Ovary (tissue), 3 donors: ENCODE results near the gene CTIF.

Experiments
- CTCF ChIP-seq, 3 donors: fragments of 450-650 bp in 2 of 3; fragments of 200-600 bp in 1 of 3; IDR thresholded peaks; one replicate each; pipeline versions ENCODE4 v1.5.1 to v1.8.0; 2016 to 2022; ENCODE audit warnings: antibody characterized with exemption in 3 of 3, mild to moderate bottlenecking in 1 of 3
- EP300 ChIP-seq: sonication (generic); formaldehyde crosslinking; IDR thresholded peaks from one replicate; pipeline ENCODE4 v1.6.1; 2017; ENCODE audit warnings: antibody characterized with exemption
- POLR2A ChIP-seq: fragments of 450-650 bp; IDR thresholded peaks from one replicate; pipeline ENCODE4 v1.6.1; 2017; ENCODE audit warnings: antibody characterized with exemption, mild to moderate bottlenecking, moderate library complexity
- donor health status: DM: no; HTN: no; CAD: no.

- TF ChIP-seq CTCF (IDR thresholded peaks at IDR 0.05) (no peak), POLR2A (no peak), EP300 (no peak)
These were observed 31.5 kb downstream of the CTIF start for GRCh38 chr18:48570313-48570712.
